HG02571 (cell line): ENCODE results near the gene FAAH2.
"Not testable (repeated sequence)": the region's sequence is repeated elsewhere in the genome, so short reads cannot be mapped to it uniquely, and the experiment has no call there.

Experiments
- ATAC-seq: cut with Tn5 transposase; IDR thresholded peaks from one replicate; pipeline ENCODE4 v1.9.1; 2021; ENCODE audit warnings: mild to moderate bottlenecking, moderate library complexity; ENCODE audit not compliant: unreplicated experiment

FAAH2 gene

GRCh38 chrX:57286507-57287251, at the start of gene FAAH2:
FAAH2 (plus strand) TSS chrX:57286706; CDS start chrX:57286826, 120 bp downstream.
- ATAC-seq: peak; percentile 86

- ATAC-seq: no peak
These were observed 44.5 kb upstream of the FAAH2 start for GRCh38 chrX:57241967-57242366.

- no peak for ATAC-seq
These were observed 34.5 kb upstream of the FAAH2 start for GRCh38 chrX:57251965-57252364.

GRCh38 chrX:57265126-57265525, 21.4 kb upstream of the FAAH2 start:
- no peak for ATAC-seq

GRCh38 chrX:57266275-57266674, 20.2 kb upstream of the FAAH2 start:
- ATAC-seq: no peak

- ATAC-seq: no peak
These were observed 19.6 kb upstream of the FAAH2 start for GRCh38 chrX:57266871-57267270.

GRCh38 chrX:57267308-57267707, 19.2 kb upstream of the FAAH2 start:
- no peak for ATAC-seq

- ATAC-seq: no peak
These were observed 15.5 kb upstream of the FAAH2 start for GRCh38 chrX:57270980-57271379.

- no peak for ATAC-seq
These were observed 3.9 kb upstream of the FAAH2 start for GRCh38 chrX:57282568-57282967.

GRCh38 chrX:57285001-57285400, 1.5 kb upstream of the FAAH2 start:
- ATAC-seq: no peak

- ATAC-seq: no peak
These were observed 2.6 kb downstream of the FAAH2 start for GRCh38 chrX:57289089-57289488.

- ATAC-seq: no peak
These were observed 8.5 kb downstream of the FAAH2 start for GRCh38 chrX:57294961-57295360.

GRCh38 chrX:57295679-57296078, 9.2 kb downstream of the FAAH2 start:
- ATAC-seq: not testable (repeated sequence)

GRCh38 chrX:57313583-57314215, 27.2 kb downstream of the FAAH2 start:
- ATAC-seq: no peak

- no peak for ATAC-seq
These were observed 42.5 kb downstream of the FAAH2 start for GRCh38 chrX:57329008-57329407.

GRCh38 chrX:57335790-57336189, 49.3 kb downstream of the FAAH2 start:
- ATAC-seq: not testable (repeated sequence)

GRCh38 chrX:57353472-57354132, 67.1 kb downstream of the FAAH2 start:
- no peak for ATAC-seq

- ATAC-seq: no peak
These were observed 77.6 kb downstream of the FAAH2 start for GRCh38 chrX:57364145-57364544.

- no peak for ATAC-seq
These were observed 79.9 kb downstream of the FAAH2 start for GRCh38 chrX:57366430-57366829.

GRCh38 chrX:57367649-57368048, 81.1 kb downstream of the FAAH2 start:
- no peak for ATAC-seq

- no peak for ATAC-seq
These were observed 81.7 kb downstream of the FAAH2 start for GRCh38 chrX:57368158-57368557.

GRCh38 chrX:57379296-57379695, 92.8 kb downstream of the FAAH2 start:
- ATAC-seq: no peak
